Neural cell (in vitro differentiated cells): ENCODE measurements around the gene COBL.

Experiments used
- CTCF ChIP-seq: fragments of 450-650 bp; IDR thresholded peaks from 2 replicates; pipeline ENCODE4 v1.5.1; 2014; ENCODE audit warnings: antibody characterized with exemption, mild to moderate bottlenecking, moderate library complexity; ENCODE audit not compliant: poor library complexity, severe bottlenecking
- EZH2 ChIP-seq: fragments of 200-600, 300-800 bp; shearing (Covaris generic), sonication (generic); IDR thresholded peaks from 2 replicates; pipeline ENCODE4 v1.6.1; 2014; ENCODE audit warnings: antibody characterized with exemption, low read length, borderline replicate concordance, mild to moderate bottlenecking; ENCODE audit not compliant: insufficient read depth, poor library complexity, severe bottlenecking
- POLR2AphosphoS5 ChIP-seq: IDR thresholded peaks from 2 replicates; pipeline ENCODE4 v1.6.1; 2012
- TAF1 ChIP-seq: IDR thresholded peaks from 2 replicates; pipeline ENCODE4 v1.6.1; 2012; ENCODE audit warnings: low read depth

GRCh38 chr7:51161937-51162336 is 154.7 kb downstream of the COBL start:
- TF ChIP-seq CTCF (no peak), POLR2AphosphoS5 (no peak), EZH2 (no peak), TAF1 (no peak)
